ENCODE results near the gene ASXL2. TPM values are rescaled to one million over a fixed set of nuclear protein-coding genes. Genes with fewer than 3 reads are reported as not detected.
"Not testable (repeated sequence)": the region's sequence is repeated elsewhere in the genome, so short reads cannot be mapped to it uniquely, and the experiment has no call there.

Gene ASXL2
- total RNA-seq, 1 experiment from 2014 or later = 35.7 TPM

GRCh38 chr2:25920786-25921415 is 42.6 kb upstream of the ASXL2 start:
- Mint-ChIP-seq H3K4me3 (ENCODE audit: unreplicated experiment) (no peak overlapping the region), H3K27me3 (ENCODE audit: insufficient read depth, unreplicated experiment) (no peaks in the 10 kb centered on the region), H3K4me1 (ENCODE audit: low read depth, unreplicated experiment) (no peaks in the 10 kb centered on the region), H3K27ac (ENCODE audit: unreplicated experiment) (no peak overlapping the region), H3K9me3 (ENCODE audit: unreplicated experiment) (no peaks in the 10 kb centered on the region), H3K36me3 (ENCODE audit: insufficient read depth, unreplicated experiment) (no peaks in the 10 kb centered on the region)
- Histone ChIP-seq H3K36me3 (ENCODE audit: control insufficient read depth, insufficient read depth, low read length) (no peaks in the 10 kb centered on the region), H3K27me3 (replicated peaks; ENCODE audit: control insufficient read depth, insufficient read depth, low read length) (no peaks in the 10 kb centered on the region), H3K9me3 (no peaks in the 10 kb centered on the region), H3K4me3 (ENCODE audit: low read depth, low read length) (no peak overlapping the region), H3K4me1 (no peaks in the 10 kb centered on the region)
- no peak for DNase-seq
- POLR2A ChIA-PET = no interaction called here
- intact Hi-C loops (cut with micrococcal nuclease; ENCODE audit: unreplicated experiment) = no loop called here
- TF ChIP-seq CTCF (IDR thresholded peaks at IDR 0.05; ENCODE audit: insufficient read depth in 1 of 2, low read depth in 1 of 2, low read length in 1 of 2, severe bottlenecking in 1 of 2, unreplicated experiment in 1 of 2) = no peak
- CTCF ChIA-PET = no interaction called here
- BruUV-seq (replicated peaks) = no TSS peak

DNA sequence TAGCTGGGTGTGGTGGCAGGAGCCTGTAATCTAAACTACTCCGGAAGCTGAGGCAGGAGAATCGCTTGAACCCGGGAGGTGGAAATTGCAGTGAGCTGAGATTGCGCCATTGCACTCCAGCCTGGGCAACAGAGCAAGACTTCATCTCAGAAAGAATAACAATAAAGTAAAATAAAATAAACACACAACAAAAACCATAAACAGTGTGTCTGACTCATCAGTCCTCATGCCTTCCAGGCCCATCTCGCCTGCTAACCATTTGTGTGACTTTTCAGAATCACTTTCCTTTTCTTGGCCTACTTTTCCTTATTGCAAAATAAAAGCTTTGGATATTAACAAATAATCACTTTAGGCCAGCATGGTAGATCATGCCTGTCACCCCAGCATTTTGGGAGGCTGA is 42.0 kb upstream of the ASXL2 start:
- CTCF ChIA-PET = no interaction called here
- H3K27me3 Mint-ChIP-seq (ENCODE audit: insufficient read depth, unreplicated experiment) = no peaks in the 10 kb centered on the region

GRCh38 chr2:25917832-25918231 is 39.5 kb upstream of the ASXL2 start:
- H3K27ac Mint-ChIP-seq (ENCODE audit: unreplicated experiment) = no peak overlapping the region
- no peaks in the 10 kb centered on the region for H3K9me3 Mint-ChIP-seq (ENCODE audit: unreplicated experiment)
- Histone ChIP-seq H3K4me3 (ENCODE audit: low read depth, low read length) (no peak overlapping the region), H3K4me1 (no peaks in the 10 kb centered on the region), H3K36me3 (ENCODE audit: control insufficient read depth, insufficient read depth, low read length) (no peaks in the 10 kb centered on the region), H3K27me3 (replicated peaks; ENCODE audit: control insufficient read depth, insufficient read depth, low read length) (no peaks in the 10 kb centered on the region), H3K9me3 (no peaks in the 10 kb centered on the region)
- no peak overlapping the region for H3K4me3 Mint-ChIP-seq (ENCODE audit: unreplicated experiment)
- peaks cover 7% of the 10 kb centered on the region for H3K4me1 Mint-ChIP-seq (ENCODE audit: low read depth, unreplicated experiment)
- no peak for TF ChIP-seq CTCF (IDR thresholded peaks at IDR 0.05; ENCODE audit: insufficient read depth in 1 of 2, low read depth in 1 of 2, low read length in 1 of 2, severe bottlenecking in 1 of 2, unreplicated experiment in 1 of 2)
- no peaks in the 10 kb centered on the region for H3K36me3 Mint-ChIP-seq (ENCODE audit: insufficient read depth, unreplicated experiment)
- CTCF ChIA-PET = no interaction called here
- DNase-seq = no peak
- POLR2A ChIA-PET = no interaction called here
- no peaks in the 10 kb centered on the region for H3K27me3 Mint-ChIP-seq (ENCODE audit: insufficient read depth, unreplicated experiment)
- intact Hi-C loops (cut with micrococcal nuclease; ENCODE audit: unreplicated experiment) = no loop called here
- BruUV-seq (replicated peaks) = no TSS peak

More for the DNA sequence above, 42.0 kb upstream of the ASXL2 start:
- no peak overlapping the region for H3K27ac Mint-ChIP-seq (ENCODE audit: unreplicated experiment)
- H3K9me3 Mint-ChIP-seq (ENCODE audit: unreplicated experiment) = no peaks in the 10 kb centered on the region
- Histone ChIP-seq H3K36me3 (ENCODE audit: control insufficient read depth, insufficient read depth, low read length) (no peaks in the 10 kb centered on the region), H3K27me3 (replicated peaks; ENCODE audit: control insufficient read depth, insufficient read depth, low read length) (no peaks in the 10 kb centered on the region), H3K9me3 (no peaks in the 10 kb centered on the region), H3K4me3 (ENCODE audit: low read depth, low read length) (no peak overlapping the region), H3K4me1 (no peaks in the 10 kb centered on the region)
- DNase-seq = no peak
- no TSS peak for BruUV-seq (replicated peaks)
- POLR2A ChIA-PET = no interaction called here
- intact Hi-C loops (cut with micrococcal nuclease; ENCODE audit: unreplicated experiment) = no loop called here
- no peak overlapping the region for H3K4me3 Mint-ChIP-seq (ENCODE audit: unreplicated experiment)
- H3K4me1 Mint-ChIP-seq (ENCODE audit: low read depth, unreplicated experiment) = no peaks in the 10 kb centered on the region
- H3K36me3 Mint-ChIP-seq (ENCODE audit: insufficient read depth, unreplicated experiment) = no peaks in the 10 kb centered on the region
- TF ChIP-seq CTCF (IDR thresholded peaks at IDR 0.05; ENCODE audit: insufficient read depth in 1 of 2, low read depth in 1 of 2, low read length in 1 of 2, severe bottlenecking in 1 of 2, unreplicated experiment in 1 of 2) = no peak

- BruUV-seq (replicated peaks); CTCF ChIA-PET; H3K36me3 Mint-ChIP-seq (ENCODE audit: insufficient read depth, unreplicated experiment); H3K9me3 Mint-ChIP-seq (ENCODE audit: unreplicated experiment); H3K4me1 ChIP-seq; H3K27me3 ChIP-seq (replicated peaks; ENCODE audit: control insufficient read depth, insufficient read depth, low read length); DNase-seq; H3K9me3 ChIP-seq; H3K36me3 ChIP-seq (ENCODE audit: control insufficient read depth, insufficient read depth, low read length); intact Hi-C loops (cut with micrococcal nuclease; ENCODE audit: unreplicated experiment); H3K27ac Mint-ChIP-seq (ENCODE audit: unreplicated experiment); H3K4me3 ChIP-seq (ENCODE audit: low read depth, low read length); H3K27me3 Mint-ChIP-seq (ENCODE audit: insufficient read depth, unreplicated experiment); H3K4me1 Mint-ChIP-seq (ENCODE audit: low read depth, unreplicated experiment); POLR2A ChIA-PET; H3K4me3 Mint-ChIP-seq (ENCODE audit: unreplicated experiment): not testable (repeated sequence)
Measured at GRCh38 chr2:25917411-25917810, 39.1 kb upstream of the ASXL2 start.

- H3K9me3 Mint-ChIP-seq (ENCODE audit: unreplicated experiment); H3K36me3 ChIP-seq (ENCODE audit: control insufficient read depth, insufficient read depth, low read length); CTCF ChIA-PET; H3K36me3 Mint-ChIP-seq (ENCODE audit: insufficient read depth, unreplicated experiment); H3K27me3 Mint-ChIP-seq (ENCODE audit: insufficient read depth, unreplicated experiment); H3K4me3 Mint-ChIP-seq (ENCODE audit: unreplicated experiment); H3K4me1 ChIP-seq; POLR2A ChIA-PET; H3K4me1 Mint-ChIP-seq (ENCODE audit: low read depth, unreplicated experiment); BruUV-seq (replicated peaks); H3K4me3 ChIP-seq (ENCODE audit: low read depth, low read length); H3K9me3 ChIP-seq; DNase-seq; H3K27ac Mint-ChIP-seq (ENCODE audit: unreplicated experiment); intact Hi-C loops (cut with micrococcal nuclease; ENCODE audit: unreplicated experiment); H3K27me3 ChIP-seq (replicated peaks; ENCODE audit: control insufficient read depth, insufficient read depth, low read length): not testable (repeated sequence)
Measured at GRCh38 chr2:25915944-25916772, 37.9 kb upstream of the ASXL2 start.
